ENCODE results near the gene SLC7A14. TPM values are rescaled to one million over a fixed set of nuclear protein-coding genes. Genes with fewer than 3 reads are reported as not detected.
A peak's percentile ranks its signal among the peaks of the same experiment; 100 is the strongest.

SLC7A14 gene
- total RNA-seq, 2 donors from 2014 or later = not detected

GRCh38 chr3:170496026-170496867 is 89.6 kb downstream of the SLC7A14 start:
- Mint-ChIP-seq H3K27me3 (peaks cover 5 to 7% of the 10 kb centered on the region in 2 donors), H3K4me1 (ENCODE audit: low read depth in 2 of 2) (no peaks in the 10 kb centered on the region), H3K9me3 (no peaks in the 10 kb centered on the region), H3K27ac (no peak overlapping the region), H3K4me3 (no peak overlapping the region), H3K36me3 (no peaks in the 10 kb centered on the region)
- ATAC-seq (no peak), DNase-seq (ENCODE audit: low spot score) (no peak)

GRCh38 chr3:170494766-170495165 is 91.1 kb downstream of the SLC7A14 start:
- Mint-ChIP-seq H3K4me3 (no peak overlapping the region), H3K9me3 (no peaks in the 10 kb centered on the region), H3K27me3 (peaks cover 5 to 7% of the 10 kb centered on the region in 2 donors), H3K36me3 (no peaks in the 10 kb centered on the region), H3K27ac (no peak overlapping the region), H3K4me1 (ENCODE audit: low read depth in 2 of 2) (no peaks in the 10 kb centered on the region)
- no peak for ATAC-seq
- DNase-seq (ENCODE audit: low spot score) = no peak

DNA sequence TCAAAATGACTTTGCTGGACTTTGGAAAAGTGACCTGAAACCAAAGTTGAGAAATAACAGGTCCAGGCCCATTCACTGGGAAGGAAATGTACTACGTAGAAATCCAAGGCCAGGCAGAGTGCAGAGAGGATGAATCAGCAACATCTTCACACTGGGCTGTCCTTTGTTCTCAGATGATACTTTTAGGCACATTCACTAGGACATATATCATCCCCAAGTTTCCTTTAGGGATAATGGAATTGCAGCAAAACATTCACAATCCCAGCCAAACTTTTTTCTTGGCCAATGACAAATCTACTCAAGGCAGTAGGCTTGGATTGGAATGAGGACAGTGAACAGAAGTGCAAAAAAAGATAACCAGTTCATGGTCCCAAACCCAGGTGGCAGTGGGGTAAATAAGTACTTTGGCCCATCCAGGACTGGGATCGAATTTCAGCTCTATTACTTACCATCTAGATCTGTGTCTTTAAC is 92.1 kb downstream of the SLC7A14 start:
- Mint-ChIP-seq H3K4me3 (no peak overlapping the region), H3K4me1 (ENCODE audit: low read depth in 2 of 2) (no peaks in the 10 kb centered on the region), H3K9me3 (no peaks in the 10 kb centered on the region), H3K27ac (no peak overlapping the region), H3K36me3 (no peaks in the 10 kb centered on the region), H3K27me3 (peaks cover 5 to 7% of the 10 kb centered on the region in 2 donors)
- ATAC-seq (no peak), DNase-seq (ENCODE audit: low spot score) (no peak)

DNA sequence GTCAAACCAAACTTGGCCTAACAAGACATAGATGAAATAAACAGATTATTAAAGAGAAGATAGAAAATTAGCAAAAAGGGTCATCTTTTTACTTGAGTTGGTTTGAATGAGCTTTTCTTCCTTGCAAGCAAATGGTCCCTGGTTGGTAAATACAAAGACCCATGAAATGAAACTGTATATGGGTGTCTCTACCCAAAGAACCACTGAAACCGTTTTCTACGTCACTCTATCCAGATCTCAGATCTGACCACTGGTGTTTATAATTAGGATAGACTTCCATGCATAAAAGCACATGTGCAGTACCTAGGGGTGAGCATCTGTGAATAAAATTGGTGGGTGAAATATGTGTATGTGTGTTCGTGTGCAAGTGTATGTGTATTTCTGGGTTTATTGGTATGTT is 94.0 kb downstream of the SLC7A14 start:
- Mint-ChIP-seq H3K4me1 (ENCODE audit: low read depth in 2 of 2) (no peaks in the 10 kb centered on the region), H3K9me3 (no peaks in the 10 kb centered on the region), H3K4me3 (no peak overlapping the region), H3K27ac (no peak overlapping the region), H3K27me3 (peaks cover 0 to 2% of the 10 kb centered on the region in 2 donors), H3K36me3 (no peaks in the 10 kb centered on the region)
- DNase-seq (ENCODE audit: low spot score) = no peak
- no peak for ATAC-seq

GRCh38 chr3:170490828-170491560 is 94.9 kb downstream of the SLC7A14 start:
- peaks cover 0 to 5% of the 10 kb centered on the region in 2 donors for H3K27me3 Mint-ChIP-seq
- no peak overlapping the region for H3K4me3 Mint-ChIP-seq
- H3K27ac Mint-ChIP-seq = no peak overlapping the region

GRCh38 chr3:170488802-170489201 is 97.1 kb downstream of the SLC7A14 start:
- Mint-ChIP-seq H3K36me3 (no peaks in the 10 kb centered on the region), H3K27me3 (peaks cover 0 to 7% of the 10 kb centered on the region in 2 donors), H3K27ac (no peak overlapping the region), H3K9me3 (no peaks in the 10 kb centered on the region), H3K4me3 (no peak overlapping the region), H3K4me1 (ENCODE audit: low read depth in 2 of 2) (no peaks in the 10 kb centered on the region)
- DNase-seq (ENCODE audit: low spot score) (no peak), ATAC-seq (no peak)

More at GRCh38 chr3:170490828-170491560, 94.9 kb downstream of the SLC7A14 start:
- ATAC-seq = peak in 1 of 2 donors; percentile 16
- no peaks in the 10 kb centered on the region for H3K36me3 Mint-ChIP-seq
- no peaks in the 10 kb centered on the region for H3K9me3 Mint-ChIP-seq
- no peak for DNase-seq (ENCODE audit: low spot score)
- no peaks in the 10 kb centered on the region for H3K4me1 Mint-ChIP-seq (ENCODE audit: low read depth in 2 of 2)

DNA sequence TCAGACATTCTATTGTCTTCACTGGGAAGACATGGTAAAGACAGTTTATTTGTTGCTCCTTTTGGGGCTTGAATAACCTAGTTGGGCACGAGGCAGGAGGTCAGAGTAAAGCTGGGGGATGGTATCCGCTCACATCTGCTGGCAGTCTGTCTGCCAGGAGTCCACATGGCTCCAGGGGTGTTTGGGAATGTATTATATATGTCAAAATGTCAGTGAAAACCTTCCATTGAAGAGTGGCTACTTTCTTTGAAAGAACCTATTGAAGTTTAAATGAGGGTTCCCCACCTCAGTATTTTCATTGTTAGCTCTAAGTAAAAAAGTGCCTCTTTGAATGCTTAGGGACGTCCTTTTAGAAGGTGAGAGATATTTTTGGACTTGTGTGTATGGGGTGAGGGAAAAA is 98.8 kb downstream of the SLC7A14 start:
- H3K36me3 Mint-ChIP-seq = no peaks in the 10 kb centered on the region
- ATAC-seq = no peak
- peaks cover 0 to 7% of the 10 kb centered on the region in 2 donors for H3K27me3 Mint-ChIP-seq
- H3K27ac Mint-ChIP-seq = no peak overlapping the region
- H3K4me3 Mint-ChIP-seq = no peak overlapping the region
- no peaks in the 10 kb centered on the region for H3K4me1 Mint-ChIP-seq (ENCODE audit: low read depth in 2 of 2)
- no peak for DNase-seq (ENCODE audit: low spot score)
- no peaks in the 10 kb centered on the region for H3K9me3 Mint-ChIP-seq

DNA sequence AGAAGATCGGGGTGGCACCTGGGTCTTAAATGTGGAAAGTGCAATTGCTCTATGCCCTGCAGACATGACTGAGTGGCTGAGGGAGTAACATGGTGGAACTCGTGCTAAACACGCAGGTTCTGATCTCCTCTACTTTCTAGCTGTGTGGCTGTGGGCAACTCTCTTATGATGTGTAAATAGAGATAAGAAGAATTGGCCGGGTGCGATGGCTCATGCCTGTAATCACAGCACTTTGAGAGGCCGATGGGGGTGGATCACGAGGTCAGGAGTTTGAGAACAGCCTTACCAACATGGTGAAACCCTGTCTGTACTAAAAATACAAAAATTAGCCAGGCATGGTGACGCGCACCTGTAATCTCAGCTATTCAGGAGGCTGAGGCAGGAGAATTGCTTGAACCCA is 99.5 kb downstream of the SLC7A14 start:
- no peak for ATAC-seq

DNA sequence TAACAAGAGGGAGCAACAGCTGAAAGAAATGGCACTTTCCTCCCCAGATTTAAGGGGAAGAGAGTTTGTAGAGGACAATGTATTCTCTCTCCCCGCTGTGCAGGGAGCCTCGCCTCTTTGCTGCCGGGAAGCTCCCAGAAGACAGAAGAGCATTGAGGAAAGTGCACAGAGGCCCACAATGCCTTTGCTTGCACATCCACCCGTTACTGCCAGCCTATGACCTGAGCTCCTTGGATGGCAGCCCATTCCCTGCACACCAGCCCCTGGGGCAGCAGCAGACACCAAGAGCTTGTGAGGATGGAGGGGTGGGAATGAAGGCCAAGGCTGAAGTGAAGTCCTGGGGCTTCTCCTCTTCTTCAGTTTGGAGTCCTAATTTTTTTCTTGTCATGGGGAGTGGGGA is 100.2 kb downstream of the SLC7A14 start:
- H3K4me1 Mint-ChIP-seq (ENCODE audit: low read depth in 2 of 2) = no peaks in the 10 kb centered on the region
- DNase-seq (ENCODE audit: low spot score) (no peak), ATAC-seq (no peak)
- no peak overlapping the region for H3K4me3 Mint-ChIP-seq
- H3K27me3 Mint-ChIP-seq = peaks cover 0 to 7% of the 10 kb centered on the region in 2 donors
- no peaks in the 10 kb centered on the region for H3K36me3 Mint-ChIP-seq
- H3K27ac Mint-ChIP-seq = no peak overlapping the region
- no peaks in the 10 kb centered on the region for H3K9me3 Mint-ChIP-seq

More for the DNA sequence above, 99.5 kb downstream of the SLC7A14 start:
- Mint-ChIP-seq H3K9me3 (no peaks in the 10 kb centered on the region), H3K4me3 (no peak overlapping the region), H3K27me3 (peaks cover 0 to 7% of the 10 kb centered on the region in 2 donors), H3K36me3 (no peaks in the 10 kb centered on the region), H3K4me1 (ENCODE audit: low read depth in 2 of 2) (no peaks in the 10 kb centered on the region), H3K27ac (no peak overlapping the region)
- no peak for DNase-seq (ENCODE audit: low spot score)

DNA sequence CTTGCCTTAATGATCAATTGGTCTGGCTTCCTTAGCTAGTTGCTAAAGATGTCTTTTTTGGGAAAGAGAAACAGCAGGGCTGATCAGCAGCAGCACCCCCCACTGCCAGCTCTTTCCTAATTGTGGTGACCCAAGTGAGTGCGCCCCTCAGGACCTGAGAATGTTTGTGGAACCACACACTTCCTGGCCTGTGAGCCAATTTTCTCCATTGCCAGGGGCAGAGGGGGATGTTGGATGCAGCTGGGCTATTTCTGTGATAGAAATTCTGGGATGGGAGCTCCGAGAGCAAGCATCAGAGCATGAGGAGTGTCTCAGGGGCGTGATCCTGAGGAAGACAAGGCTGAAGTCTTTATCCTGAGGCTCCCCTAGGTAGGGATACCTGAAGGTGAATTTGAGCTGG is 100.6 kb downstream of the SLC7A14 start:
- Mint-ChIP-seq H3K4me1 (ENCODE audit: low read depth in 2 of 2) (no peaks in the 10 kb centered on the region), H3K36me3 (no peaks in the 10 kb centered on the region), H3K27ac (no peak overlapping the region), H3K4me3 (no peak overlapping the region), H3K9me3 (no peaks in the 10 kb centered on the region), H3K27me3 (peaks cover 0 to 7% of the 10 kb centered on the region in 2 donors)
- no peak for ATAC-seq
- DNase-seq (ENCODE audit: low spot score) = no peak

GRCh38 chr3:170484869-170485268 is 101.0 kb downstream of the SLC7A14 start:
- Mint-ChIP-seq H3K4me3 (no peak overlapping the region), H3K4me1 (ENCODE audit: low read depth in 2 of 2) (no peaks in the 10 kb centered on the region), H3K27me3 (peaks cover 0 to 7% of the 10 kb centered on the region in 2 donors), H3K9me3 (no peaks in the 10 kb centered on the region), H3K27ac (no peak overlapping the region), H3K36me3 (no peaks in the 10 kb centered on the region)
- ATAC-seq = no peak
- no peak for DNase-seq (ENCODE audit: low spot score)

DNA sequence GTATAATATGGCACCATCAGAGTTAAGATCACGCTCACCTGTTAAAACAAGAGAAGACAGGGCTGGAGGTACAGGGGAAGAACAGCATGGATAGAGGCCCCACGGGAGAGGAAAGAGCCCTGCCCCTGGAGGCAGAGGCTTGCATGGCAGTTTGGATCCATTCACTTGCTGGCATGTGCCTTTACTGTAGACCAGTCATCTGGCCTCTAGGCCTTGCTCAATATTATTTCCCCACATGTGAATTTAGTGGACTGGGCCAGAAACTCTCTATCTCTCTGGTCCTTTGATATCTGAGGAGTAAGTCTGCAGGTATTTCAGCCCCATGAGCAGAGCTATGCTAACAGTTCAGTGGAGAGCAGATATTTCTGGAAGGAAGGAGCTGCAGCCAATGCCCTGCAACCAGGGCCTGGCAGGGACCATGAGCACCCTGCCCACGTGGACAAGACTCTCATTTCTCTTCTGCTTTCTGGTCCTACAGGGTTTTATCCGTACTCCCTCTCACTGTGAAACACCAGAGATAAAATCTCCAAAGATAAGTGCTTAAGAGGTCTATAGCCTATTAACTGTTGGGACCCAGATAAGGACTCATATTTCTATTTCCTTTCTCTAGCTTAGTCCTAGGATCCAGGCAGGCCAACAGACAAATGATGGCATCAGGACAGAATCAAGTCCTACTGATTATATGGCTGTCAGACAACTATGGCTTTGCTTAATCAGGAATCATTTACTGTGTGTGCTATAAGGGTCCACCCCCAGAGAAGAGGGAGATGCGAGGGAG is 102.2 kb downstream of the SLC7A14 start:
- Mint-ChIP-seq H3K9me3 (no peaks in the 10 kb centered on the region), H3K4me1 (ENCODE audit: low read depth in 2 of 2) (no peaks in the 10 kb centered on the region)

GRCh38 chr3:170482199-170482598 is 103.7 kb downstream of the SLC7A14 start:
- no peaks in the 10 kb centered on the region for H3K4me1 Mint-ChIP-seq (ENCODE audit: low read depth in 2 of 2)
- H3K4me3 Mint-ChIP-seq = no peak overlapping the region
- H3K27ac Mint-ChIP-seq = no peak overlapping the region
- H3K27me3 Mint-ChIP-seq = peaks cover 9 to 10% of the 10 kb centered on the region in 2 donors
- H3K9me3 Mint-ChIP-seq = no peaks in the 10 kb centered on the region
- ATAC-seq (no peak), DNase-seq (ENCODE audit: low spot score) (no peak)
- H3K36me3 Mint-ChIP-seq = no peaks in the 10 kb centered on the region

More for the DNA sequence above, 102.2 kb downstream of the SLC7A14 start:
- peaks cover 7 to 10% of the 10 kb centered on the region in 2 donors for H3K27me3 Mint-ChIP-seq
- H3K27ac Mint-ChIP-seq = no peak overlapping the region
- no peak for DNase-seq (ENCODE audit: low spot score)
- ATAC-seq = no peak
- H3K4me3 Mint-ChIP-seq = no peak overlapping the region
- H3K36me3 Mint-ChIP-seq = no peaks in the 10 kb centered on the region

Measured in natural killer cell treated with Interleukin-12 subunit alpha and Interleukin-12 subunit beta and Interleukin-15 and Interleukin-18, amount 100 ng/mL, for 72 hours (primary cell).